GM18505 (cell line): ENCODE results near the gene GTPBP4.

ENCODE experiments used
- ATAC-seq: cut with Tn5 transposase; IDR thresholded peaks from one replicate; pipeline ENCODE4 v1.9.1; 2021; ENCODE audit not compliant: unreplicated experiment
- POLR2A ChIP-seq: IDR thresholded peaks from 4 replicates; pipeline ENCODE4 v1.6.1; 2011; ENCODE audit warnings: borderline replicate concordance; ENCODE audit not compliant: insufficient read depth, insufficient read length; ENCODE audit errors: extremely low read depth

Gene GTPBP4

DNA sequence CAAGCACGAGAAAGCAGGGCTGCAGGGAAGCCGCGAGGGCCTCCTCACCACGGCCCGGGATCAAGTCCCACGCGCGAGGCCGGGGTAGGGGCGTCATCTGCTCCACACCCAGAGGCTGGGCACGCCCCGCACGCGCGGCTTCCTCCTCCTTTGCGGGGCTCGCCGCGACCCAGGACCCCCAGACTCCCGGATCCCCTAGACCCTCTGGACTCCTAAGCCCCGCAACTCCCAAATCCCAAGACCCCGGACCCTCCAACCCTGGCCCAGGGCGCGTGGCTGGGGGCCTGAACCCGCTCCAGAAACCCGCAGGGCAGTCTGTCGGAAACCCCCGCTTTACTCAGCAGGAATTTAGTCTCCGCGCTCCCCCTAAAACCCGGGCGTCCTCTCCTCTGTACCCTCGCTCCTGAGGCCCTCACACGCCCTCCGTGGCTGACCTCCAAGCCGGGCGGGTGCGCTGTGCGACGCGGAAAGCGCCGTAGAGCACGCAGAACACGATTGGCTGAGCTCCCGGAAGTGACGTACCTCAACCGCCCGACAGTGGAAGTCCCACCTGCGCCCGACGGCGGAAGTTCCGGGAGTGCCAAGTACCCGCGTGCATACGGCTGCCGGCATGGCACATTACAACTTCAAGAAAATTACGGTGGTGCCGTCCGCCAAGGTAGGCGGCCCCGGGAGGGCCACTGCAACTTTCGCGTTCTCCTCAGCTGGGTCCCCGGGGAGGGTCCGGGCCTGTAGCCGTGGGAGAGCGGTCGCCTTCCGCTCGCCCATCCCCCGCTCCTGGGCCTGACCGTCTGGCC is at the start of gene GTPBP4:
GTPBP4 (plus strand) TSS at position 565 of the 797 bp plus-strand sequence; CDS start at position 611, 46 bp downstream.
- TF ChIP-seq POLR2A: peak; percentile 80
- peak; percentile 96 for ATAC-seq

DNA sequence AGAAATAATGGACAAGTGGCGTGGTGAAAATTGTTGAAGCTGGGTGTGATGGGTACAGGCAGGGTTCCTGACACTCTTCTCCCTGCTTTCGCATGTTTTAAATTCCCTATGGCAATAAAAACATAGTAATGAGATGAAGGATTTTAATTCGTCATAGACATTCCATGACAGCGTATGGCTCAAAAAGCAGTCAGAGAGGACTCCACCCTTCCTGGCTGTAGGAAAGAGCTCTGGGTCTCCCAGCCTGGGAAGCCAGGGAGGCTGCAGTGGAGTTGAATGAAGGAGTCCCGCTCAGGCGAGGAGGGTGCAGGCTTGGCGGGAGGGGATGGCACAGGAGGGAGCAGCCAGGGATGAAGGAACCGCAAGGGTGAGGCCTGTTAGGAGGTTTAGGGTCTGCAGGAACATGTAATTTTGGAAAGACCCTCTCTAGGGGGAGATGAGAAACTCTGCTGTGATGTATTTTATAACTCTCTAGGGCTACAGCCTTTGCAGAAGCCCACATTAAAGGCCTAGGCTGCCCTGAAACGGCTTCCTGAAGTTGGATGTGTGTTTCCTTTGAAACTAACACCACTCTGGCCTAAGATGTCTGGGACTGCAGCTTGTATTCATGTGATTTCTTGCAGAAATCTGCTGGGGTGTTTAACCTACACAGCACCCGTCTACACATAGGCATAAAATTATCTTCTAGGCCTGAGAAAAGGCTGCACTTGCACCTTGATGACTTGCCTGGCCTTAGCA is 49.1 kb upstream of the GTPBP4 start:
- ATAC-seq: no peak
- TF ChIP-seq POLR2A: no peak

DNA sequence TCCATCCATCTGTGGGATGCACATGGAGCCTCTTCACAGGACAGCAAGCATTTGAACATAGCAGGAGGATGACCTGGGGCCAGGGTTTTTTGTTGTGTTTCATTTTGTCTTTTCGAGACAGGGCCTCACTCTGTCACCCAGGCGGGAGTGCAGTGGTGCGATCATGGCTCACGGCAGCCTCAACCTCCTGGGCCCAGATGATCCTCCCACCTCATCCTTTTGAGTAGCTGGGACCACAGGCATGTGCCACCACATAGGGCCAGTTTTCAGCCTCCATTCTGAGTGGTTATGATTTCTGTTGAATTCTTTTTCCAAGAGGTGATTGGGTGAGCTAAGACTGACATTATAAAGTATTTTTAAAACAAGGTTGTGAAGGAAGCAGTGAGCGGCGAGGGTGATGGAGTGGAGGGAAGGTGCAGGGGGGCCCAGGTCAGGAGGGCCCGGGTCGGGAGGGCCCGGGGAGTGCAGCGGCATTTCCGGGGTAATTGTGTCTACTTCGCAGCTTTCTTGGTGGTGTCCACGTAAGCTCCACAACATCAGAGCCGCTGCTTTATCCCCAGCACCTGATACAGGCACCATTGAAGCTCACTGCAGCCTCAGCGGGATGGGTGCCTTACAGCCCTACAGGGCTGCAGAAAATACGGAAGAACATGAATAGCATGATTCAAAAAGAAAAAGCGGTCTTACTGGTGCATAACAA is 44.8 kb upstream of the GTPBP4 start:
- peak; percentile 52 for ATAC-seq
- TF ChIP-seq POLR2A: peak; percentile 48

DNA sequence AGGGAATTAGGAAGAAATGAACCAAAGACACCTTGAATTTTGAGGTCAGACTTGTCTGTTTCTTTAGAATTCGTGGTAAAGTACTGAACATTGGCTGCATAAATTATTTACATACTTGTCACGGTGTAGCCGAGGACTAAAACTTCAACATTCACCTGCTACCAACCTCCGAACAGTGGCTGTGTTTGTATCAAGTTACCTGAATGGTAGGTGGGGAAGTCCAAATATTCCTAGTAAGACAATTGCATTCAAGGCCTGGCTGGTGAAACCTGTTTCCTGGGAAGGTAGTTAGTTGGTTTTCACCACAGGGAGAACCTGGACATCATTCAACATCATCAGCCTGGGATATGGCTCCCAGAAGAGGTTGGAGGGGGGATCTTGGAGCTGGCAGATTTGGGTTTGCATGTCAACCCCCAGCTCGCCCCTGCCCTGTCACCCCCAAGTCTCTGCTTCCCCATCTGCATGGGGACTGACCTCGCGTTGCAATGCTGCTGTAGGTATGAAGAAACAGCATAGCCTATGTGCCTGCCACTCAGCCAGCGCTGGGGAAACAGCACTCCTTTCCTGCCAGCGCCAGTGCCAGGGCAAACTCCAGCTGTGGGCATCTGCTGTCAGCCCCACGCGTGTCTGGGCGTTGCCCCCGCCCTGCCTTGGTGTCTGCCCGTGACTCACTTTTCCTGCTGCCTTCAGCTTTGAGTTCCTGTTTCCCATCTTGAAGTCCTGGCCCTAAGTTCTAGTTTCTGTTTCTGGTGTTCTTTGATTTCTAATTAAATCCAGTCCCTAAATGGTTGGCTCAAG is 44.0 kb upstream of the GTPBP4 start:
- ATAC-seq: peak; percentile 26
- no peak for TF ChIP-seq POLR2A

DNA sequence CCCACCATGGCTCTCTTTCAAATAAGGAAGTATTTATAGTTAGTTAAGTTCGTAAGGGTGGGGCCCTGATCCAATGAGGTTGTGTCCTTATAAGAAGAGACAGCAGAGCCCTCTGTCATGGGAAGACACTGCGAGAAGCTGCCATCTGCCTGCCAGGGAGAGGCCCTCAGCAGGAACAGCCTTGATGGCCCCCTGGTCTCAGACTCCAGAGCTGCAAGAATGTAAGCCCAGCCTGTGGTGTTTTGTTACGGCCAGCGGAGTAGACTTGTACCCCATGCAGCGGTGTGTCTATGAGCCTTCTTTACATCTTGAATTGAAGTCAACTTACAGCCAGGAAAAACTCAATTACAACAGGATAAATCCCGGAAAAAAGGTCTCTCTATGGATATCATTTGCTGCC is 42.5 kb upstream of the GTPBP4 start:
- ATAC-seq: no peak
- no peak for TF ChIP-seq POLR2A

DNA sequence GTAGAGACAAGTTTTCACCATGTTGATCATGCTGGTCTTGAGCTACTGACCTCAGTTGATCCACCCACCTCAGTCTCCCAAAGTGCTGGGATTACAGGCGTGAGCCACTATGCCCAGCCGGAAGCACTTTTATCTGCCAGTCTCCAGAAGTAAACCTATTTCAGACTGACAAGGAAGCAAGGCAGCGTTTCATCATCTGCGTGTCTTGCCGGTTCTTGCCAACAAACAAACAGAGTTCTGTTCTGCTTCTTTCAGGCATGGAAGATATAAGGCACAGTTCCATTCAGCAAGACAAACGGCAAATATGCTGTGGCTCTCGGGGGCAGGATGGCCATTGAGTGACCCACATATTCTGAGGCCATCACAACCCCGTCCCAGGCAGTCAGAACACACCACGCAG is 41.2 kb upstream of the GTPBP4 start:
- TF ChIP-seq POLR2A: no peak
- ATAC-seq: no peak

DNA sequence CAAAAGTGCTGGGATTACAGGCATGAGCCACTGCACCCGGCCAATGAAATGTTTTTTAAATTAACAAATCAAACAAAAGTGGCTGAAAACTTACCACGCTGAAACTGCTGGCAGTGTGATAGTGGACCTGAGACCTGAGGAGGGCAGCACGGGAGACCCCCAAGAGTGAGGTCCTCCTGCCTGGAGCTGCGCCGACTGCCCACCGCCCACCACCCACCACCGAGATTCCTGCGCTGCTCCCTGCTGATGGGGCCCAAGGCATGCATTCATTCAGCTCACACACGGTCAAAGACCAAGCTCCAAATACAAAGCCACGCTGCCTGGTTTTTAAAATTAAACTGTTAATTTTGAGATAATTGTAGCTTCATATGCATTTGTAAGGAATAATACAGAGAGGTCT is 40.4 kb upstream of the GTPBP4 start:
- no peak for ATAC-seq
- no peak for TF ChIP-seq POLR2A

DNA sequence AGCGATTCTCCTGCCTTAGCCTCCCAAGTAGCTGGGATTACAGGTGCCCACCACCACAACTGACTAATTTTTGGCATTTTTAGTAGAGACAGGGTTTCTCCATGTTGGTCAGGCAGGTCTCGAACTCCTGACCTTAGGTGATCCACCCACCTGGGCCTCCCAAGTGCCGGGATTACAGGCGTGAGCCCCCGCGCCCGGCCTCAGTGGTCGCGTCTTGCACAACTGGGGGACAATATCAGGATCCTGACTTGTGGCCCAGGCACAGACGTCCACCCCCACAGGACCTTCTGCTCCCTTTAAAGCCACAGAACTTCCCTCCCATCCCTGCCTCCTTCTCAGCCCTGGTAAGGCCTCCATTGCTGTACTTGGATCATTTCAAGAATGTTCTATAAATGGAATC is 39.9 kb upstream of the GTPBP4 start:
- TF ChIP-seq POLR2A: no peak
- ATAC-seq: no peak

DNA sequence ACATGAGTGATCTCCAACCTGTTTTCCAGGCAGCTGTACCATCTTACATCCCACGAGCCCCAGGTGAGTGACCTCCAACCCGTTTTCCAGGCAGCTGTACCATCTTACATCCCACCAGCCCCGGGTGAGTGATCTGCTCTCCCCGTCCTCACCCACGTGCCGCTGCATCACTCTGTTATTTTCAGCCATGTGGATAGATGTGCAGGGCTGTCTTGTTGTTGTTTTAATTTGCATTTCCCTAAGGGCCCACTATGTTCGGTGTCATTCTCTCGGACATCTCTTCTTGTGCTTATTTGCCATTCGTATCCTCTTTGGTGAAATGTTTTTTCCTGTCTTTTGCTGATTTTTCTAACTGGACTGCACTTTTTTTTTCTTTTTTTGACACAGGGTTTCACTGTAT is 38.8 kb upstream of the GTPBP4 start:
- no peak for ATAC-seq
- no peak for TF ChIP-seq POLR2A

DNA sequence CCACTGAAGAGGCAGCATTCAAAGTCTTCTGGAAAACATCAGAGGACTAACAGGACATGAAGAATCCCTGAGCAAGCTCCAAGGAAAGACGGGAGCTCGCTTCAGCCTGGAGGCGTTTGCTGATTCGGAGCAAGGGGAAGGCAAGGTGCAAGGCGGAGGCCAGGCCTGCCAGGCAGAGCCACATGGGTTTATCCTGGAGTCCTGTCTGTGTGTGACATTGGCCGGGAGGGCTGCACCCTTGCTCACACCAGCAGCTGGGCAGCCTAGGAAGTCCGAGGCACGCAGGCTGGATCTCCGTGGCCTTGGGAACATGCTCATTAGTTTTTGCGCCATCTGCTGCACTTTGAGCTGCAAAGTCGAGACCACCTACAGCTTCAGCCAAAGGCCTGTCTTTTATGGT is 34.4 kb upstream of the GTPBP4 start:
- no peak for ATAC-seq
- no peak for TF ChIP-seq POLR2A

DNA sequence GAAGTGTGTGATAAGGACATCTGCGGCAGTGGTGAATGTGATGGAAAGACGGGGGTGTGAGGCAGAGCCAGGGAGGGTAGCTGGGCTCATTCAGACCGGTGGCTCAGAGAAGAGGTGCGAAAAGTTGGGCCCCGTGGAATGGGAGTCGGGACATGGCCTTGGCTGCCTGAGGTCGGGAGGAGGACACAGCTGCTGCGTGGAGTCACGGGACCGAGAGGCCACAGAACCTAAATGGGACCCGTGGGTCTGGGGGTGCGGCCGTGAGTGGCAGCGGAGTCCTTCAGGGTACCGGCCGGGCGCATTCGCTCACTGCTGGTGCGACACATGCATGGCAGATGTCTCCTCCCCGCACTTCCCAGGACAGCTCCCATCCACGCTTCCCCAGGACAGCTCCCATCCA is 33.8 kb upstream of the GTPBP4 start:
- no peak for ATAC-seq
- no peak for TF ChIP-seq POLR2A

DNA sequence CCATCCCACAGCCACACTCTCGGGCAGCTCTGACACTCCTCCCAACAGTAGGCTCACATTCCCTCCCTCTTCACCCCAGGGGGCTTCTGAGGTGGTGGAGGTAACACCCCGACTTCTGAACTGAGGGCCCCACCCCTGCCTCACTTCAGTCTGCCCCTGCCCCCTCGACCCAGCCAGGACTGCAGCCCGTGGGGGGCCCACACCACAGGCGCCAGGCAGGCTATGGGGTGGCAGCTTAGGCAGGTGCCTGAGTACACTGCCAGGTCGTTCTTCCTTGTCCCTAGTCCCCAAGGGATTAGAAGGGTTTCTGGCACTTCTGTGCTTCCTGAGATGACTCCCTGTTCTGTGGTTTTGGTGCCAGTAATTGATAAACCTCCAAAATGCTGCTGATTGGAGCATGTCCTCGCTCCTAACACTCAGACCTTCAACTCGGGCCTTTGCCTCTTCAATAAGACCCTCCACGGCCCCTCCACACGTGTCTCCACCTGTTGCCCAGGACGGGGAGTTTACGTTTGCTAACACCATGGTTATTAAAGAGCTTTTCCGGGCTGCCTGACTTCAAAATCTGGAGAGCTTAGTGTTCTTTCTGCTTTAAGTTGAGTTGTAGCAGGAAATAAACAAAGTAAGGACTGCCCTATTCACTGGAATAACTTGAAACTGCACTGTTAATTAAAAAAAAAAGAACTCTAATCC is 33.0 kb upstream of the GTPBP4 start:
- TF ChIP-seq POLR2A: no peak
- no peak for ATAC-seq

DNA sequence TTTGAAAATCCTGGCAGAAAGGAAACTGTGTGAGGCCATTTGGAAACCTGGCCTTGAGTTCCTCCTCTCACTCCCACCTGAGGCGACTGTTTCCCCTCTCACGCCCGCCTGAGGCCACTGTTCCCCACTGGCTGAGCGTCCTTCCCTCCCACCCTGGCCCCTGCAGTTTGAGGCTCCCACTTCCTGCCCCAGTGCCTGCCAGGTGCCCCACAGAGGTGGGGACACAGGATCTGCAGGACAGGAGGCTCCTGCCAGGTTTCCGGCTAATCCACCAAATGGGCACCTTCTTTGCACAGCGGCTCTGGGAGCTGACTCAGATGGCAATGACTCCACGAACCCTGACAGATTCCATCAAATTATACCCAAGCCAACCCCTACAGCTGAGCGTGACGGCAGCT is 32.4 kb upstream of the GTPBP4 start:
- ATAC-seq: no peak
- TF ChIP-seq POLR2A: no peak

DNA sequence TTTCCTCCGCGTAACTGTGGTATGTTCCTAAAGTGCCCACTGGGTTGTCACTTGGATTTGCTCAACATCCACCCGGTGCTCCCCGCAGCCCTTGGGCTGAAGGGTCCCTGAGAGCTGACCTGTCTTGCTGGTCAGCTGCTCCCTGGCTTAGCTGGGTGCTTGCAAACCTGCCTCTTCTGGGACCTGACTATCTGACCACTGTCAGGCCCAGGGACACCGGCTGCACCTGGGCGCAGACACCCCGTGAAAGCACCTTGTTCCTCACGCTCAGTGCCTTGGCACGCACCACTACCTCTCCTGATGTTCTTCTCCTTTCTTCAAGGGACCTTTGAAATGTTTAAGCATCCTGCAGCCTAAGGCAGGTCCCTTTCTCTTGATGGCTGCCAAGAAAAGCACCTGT is 30.1 kb upstream of the GTPBP4 start:
- no peak for ATAC-seq
- TF ChIP-seq POLR2A: no peak
